IMR-90 (cell line): ENCODE results near the gene CYREN. TPM values are rescaled to one million over a fixed set of nuclear protein-coding genes. Genes with fewer than 3 reads are reported as not detected.

ENCODE experiments used
- ATAC-seq: fragments of 200-7000 bp; cut with Tn5 transposase; 2 replicates; pipeline ENCODE4 v1.9.1; 2020; ENCODE audit warnings: low read depth, mild to moderate bottlenecking, moderate library complexity
- BruUV-seq: library from RNA; stranded (reverse); fragments of 400-500 nt; replicated peaks from 2 replicates; lab custom pipeline; 2021; lab: Mats Ljungman, UMichigan
- CTCF ChIA-PET: fragments of 300-600 bp; formaldehyde crosslinking; extraction: SDS; loops from one replicate; lab custom pipeline; 2021; ENCODE audit warnings: antibody characterized with exemption; lab: Yijun Ruan, JAX
- POLR2A ChIA-PET: fragments of 300-600 bp; sonication (Branson Sonifier 250); formaldehyde crosslinking; loops from one replicate; lab custom pipeline; 2022; ENCODE audit warnings: antibody characterized with exemption; ENCODE audit not compliant: unreplicated experiment; lab: Charles Lee
- DNase-seq: peaks from one replicate; pipeline ENCODE4 v3.0.0; 2013
- H2AFZ ChIP-seq: replicated peaks from 2 replicates; pipeline ENCODE3; 2013; ENCODE audit warnings: low read length, mild to moderate bottlenecking; ENCODE audit not compliant: poor library complexity
- H2AK5ac ChIP-seq: 2 replicates; pipeline ENCODE4 v1.6.1; 2013; ENCODE audit warnings: low read depth, low read length, inconsistent platforms
- H2AK9ac ChIP-seq: replicated peaks from 2 replicates; pipeline ENCODE3; 2013; ENCODE audit warnings: mild to moderate bottlenecking, low read depth, low read length, moderate library complexity; ENCODE audit not compliant: poor library complexity
- H2BK120ac ChIP-seq: 2 replicates; pipeline ENCODE4 v1.6.1; 2013; ENCODE audit warnings: low read depth, low read length, inconsistent platforms
- H2BK15ac ChIP-seq: 3 replicates; pipeline ENCODE4 v1.6.1; 2013; ENCODE audit warnings: low read depth, low read length, inconsistent platforms
- H2BK20ac ChIP-seq: 2 replicates; pipeline ENCODE4 v1.6.1; 2013; ENCODE audit warnings: low read depth, mild to moderate bottlenecking, inconsistent platforms, low read length, moderate library complexity
- H2BK5ac ChIP-seq: 2 replicates; pipeline ENCODE4 v1.6.1; 2013; ENCODE audit warnings: mild to moderate bottlenecking, low read depth, low read length, inconsistent platforms; ENCODE audit not compliant: poor library complexity, severe bottlenecking
- H3K14ac ChIP-seq: replicated peaks from 2 replicates; pipeline ENCODE4 v1.6.1; 2013; ENCODE audit warnings: low read depth, low read length, inconsistent platforms
- H3K18ac ChIP-seq: 2 replicates; pipeline ENCODE4 v1.6.1; 2013; ENCODE audit warnings: low read depth, low read length, control low read depth
- H3K23ac ChIP-seq: 2 replicates; pipeline ENCODE4 v1.6.1; 2013; ENCODE audit warnings: low read depth, low read length, inconsistent platforms
- H3K27ac ChIP-seq: 2 replicates; pipeline ENCODE4 v1.5.1; 2013; ENCODE audit warnings: mild to moderate bottlenecking, control low read depth, low read length; ENCODE audit not compliant: insufficient read depth
- H3K27me3 ChIP-seq: 2 replicates; pipeline ENCODE4 v1.6.1; 2013; ENCODE audit warnings: low read length; ENCODE audit not compliant: control insufficient read depth, insufficient read depth
- H3K36me3 ChIP-seq: 2 replicates; pipeline ENCODE4 v1.6.1; 2013; ENCODE audit warnings: low read length, mixed read lengths; ENCODE audit not compliant: control insufficient read depth, insufficient read depth
- H3K4ac ChIP-seq: 2 replicates; pipeline ENCODE4 v1.6.1; 2013; ENCODE audit warnings: low read depth, low read length, inconsistent platforms
- H3K4me1 ChIP-seq: 2 replicates; pipeline ENCODE4 v1.6.1; 2013; ENCODE audit warnings: low read length, mixed read lengths; ENCODE audit not compliant: control insufficient read depth, insufficient read depth
- H3K4me2 ChIP-seq: 2 replicates; pipeline ENCODE4 v1.6.1; 2013; ENCODE audit warnings: low read depth, mild to moderate bottlenecking, control low read depth, low read length, moderate library complexity
- H3K4me3 ChIP-seq: 2 replicates; pipeline ENCODE4 v1.5.1; 2013; ENCODE audit warnings: low read depth, mild to moderate bottlenecking, control low read depth, low read length, moderate library complexity; ENCODE audit not compliant: insufficient read depth
- H3K56ac ChIP-seq: 2 replicates; pipeline ENCODE4 v1.6.1; 2013; ENCODE audit warnings: low read length, inconsistent platforms; ENCODE audit not compliant: insufficient read depth; ENCODE audit errors: extremely low read depth
- H3K79me1 ChIP-seq, 2 experiments: 2 replicates each; pipeline ENCODE4 v1.6.1; 2013; ENCODE audit warnings: low read length in 2 of 2, inconsistent platforms in 1 of 2, low read depth in 1 of 2
- H3K9ac ChIP-seq: 2 replicates; pipeline ENCODE4 v1.6.1; 2013; ENCODE audit warnings: low read depth, low read length, control low read depth
- H3K9me1 ChIP-seq: 2 replicates; pipeline ENCODE4 v1.6.1; 2013; ENCODE audit warnings: low read length, inconsistent platforms; ENCODE audit not compliant: insufficient read depth
- H3K9me3 ChIP-seq: 2 replicates; pipeline ENCODE4 v1.6.1; 2013; ENCODE audit warnings: low read length; ENCODE audit not compliant: control insufficient read depth, insufficient read depth
- H4K20me1 ChIP-seq: 2 replicates; pipeline ENCODE4 v1.6.1; 2013; ENCODE audit warnings: low read length, inconsistent platforms; ENCODE audit not compliant: insufficient read depth
- H4K5ac ChIP-seq: 2 replicates; pipeline ENCODE4 v1.6.1; 2013; ENCODE audit warnings: mild to moderate bottlenecking, low read depth, low read length, control low read depth
- H4K8ac ChIP-seq, 2 experiments: 2 replicates each; pipeline ENCODE4 v1.6.1; 2013; ENCODE audit warnings: low read depth in 2 of 2, low read length in 2 of 2, control low read depth in 1 of 2, inconsistent platforms in 1 of 2
- H4K91ac ChIP-seq: 2 replicates; pipeline ENCODE4 v1.6.1; 2013; ENCODE audit warnings: low read depth, low read length, inconsistent platforms; ENCODE audit not compliant: insufficient read depth
- BHLHE40 ChIP-seq: fragments of 150-350 bp; IDR thresholded peaks from 2 replicates; pipeline ENCODE4 v1.6.1; 2016; ENCODE audit warnings: mild to moderate bottlenecking, low read depth, low read length
- CEBPB ChIP-seq: IDR thresholded peaks from 2 replicates; pipeline ENCODE4 v1.6.1; 2012; ENCODE audit warnings: low read depth, low read length, improper control_type of control experiment
- CHD1 ChIP-seq: IDR thresholded peaks from 2 replicates; pipeline ENCODE4 v1.6.1; 2012; ENCODE audit warnings: low read depth, low read length, improper control_type of control experiment
- ELK1 ChIP-seq: fragments of 150-350 bp; IDR thresholded peaks from 2 replicates; pipeline ENCODE4 v1.6.1; 2016; ENCODE audit warnings: low read depth, mild to moderate bottlenecking, low read length, moderate library complexity, borderline replicate concordance
- MAFK ChIP-seq: IDR thresholded peaks from 2 replicates; pipeline ENCODE4 v1.6.1; 2012; ENCODE audit warnings: low read depth, low read length, improper control_type of control experiment
- MAZ ChIP-seq: IDR thresholded peaks from 2 replicates; pipeline ENCODE4 v1.6.1; 2012; ENCODE audit warnings: low read depth, mild to moderate bottlenecking, low read length, improper control_type of control experiment, moderate library complexity, borderline replicate concordance
- MXI1 ChIP-seq: IDR thresholded peaks from 2 replicates; pipeline ENCODE4 v1.6.1; 2012; ENCODE audit warnings: low read depth, mild to moderate bottlenecking, low read length, moderate library complexity, borderline replicate concordance
- NFE2L2 ChIP-seq: fragments of 150-350 bp; IDR thresholded peaks from 2 replicates; pipeline ENCODE4 v1.6.1; 2016; ENCODE audit warnings: low read depth, mild to moderate bottlenecking, low read length
- RAD21 ChIP-seq: IDR thresholded peaks from 2 replicates; pipeline ENCODE4 v1.6.1; 2012; ENCODE audit warnings: low read length, improper control_type of control experiment
- RFX5 ChIP-seq: IDR thresholded peaks from 2 replicates; pipeline ENCODE4 v1.8.0; 2012; ENCODE audit warnings: low read depth, mild to moderate bottlenecking, low read length, moderate library complexity
- SMC3 ChIP-seq: fragments of 150-350 bp; IDR thresholded peaks from 2 replicates; pipeline ENCODE4 v1.6.1; 2016; ENCODE audit warnings: low read depth, mild to moderate bottlenecking, antibody characterized with exemption, low read length, moderate library complexity
- USF2 ChIP-seq: fragments of 150-350 bp; IDR thresholded peaks from 2 replicates; pipeline ENCODE4 v1.6.1; 2017; ENCODE audit warnings: mild to moderate bottlenecking, antibody characterized with exemption, low read length, low read depth
- WGBS, 2 experiments: methylation state at CpG; one replicate each; pipeline versions ENCODE4 v1.1.5 to v1.1.7; 2013; ENCODE audit warnings: missing lambda C conversion rate in 2 of 2; ENCODE audit not compliant: insufficient read length in 1 of 2; ENCODE audit errors: extremely low coverage in 2 of 2; 5-methylcytosine and 5-hydroxymethylcytosine counted together
- dilution Hi-C: fragments of 300-500 bp; cut with HindIII; formaldehyde crosslinking; loops from one replicate; pipeline ENCODE4 v1.14.3; 2018; ENCODE audit warnings: low sequenced_read_pairs; ENCODE audit not compliant: unreplicated experiment
- in situ Hi-C: fragments of 300-500 bp; cut with MboI; formaldehyde crosslinking; loops from 3 replicates; pipeline ENCODE4 v1.14.3; 2019; ENCODE audit warnings: low sequenced_read_pairs, inconsistent platforms, mixed read lengths
- intact Hi-C: fragments of 100-400 bp; cut with micrococcal nuclease; formaldehyde crosslinking; loops from 2 replicates; pipeline ENCODE4 v1.10.0; 2022
- polyA plus RNA-seq, 3 experiments: library from polyadenylated mRNA; depleted of rRNA; stranded (reverse); fragments of >200 nt; gene quantifications; 2 replicates each; pipeline ENCODE4 v1.2.3, GENCODE V29; 2012; ENCODE audit warnings: low replicate concordance in 1 of 3
- total RNA-seq: library from RNA; depleted of rRNA; stranded (reverse); fragments of >200 nt; gene quantifications from 2 replicates; pipeline ENCODE4 v1.2.3, GENCODE V29; 2012

The CYREN gene
- total and polyA plus RNA-seq, 2 of the 4 experiments (the other 2 are of a cell fraction) = 26.5 to 29.2 TPM

- H2AK9ac ChIP-seq = no peak overlapping the region
- ChIA-PET POLR2A (no interaction called here), CTCF (no interaction called here)
- H3K14ac ChIP-seq = no peak overlapping the region
- no peak overlapping the region for H3K27ac ChIP-seq
- no peak overlapping the region for H2AK5ac ChIP-seq
- WGBS, 2 experiments = 83% methylated on average over 2 of the region's 4 CpGs; no CpG with 5 or more reads in 1 of the 2 experiments
- intact Hi-C loops (no loop called here), dilution Hi-C loops (no loop called here), in situ Hi-C loops (loop anchor here (10.0 kb wide), 2 partner anchors 181 to 481 kb away; partner anchors contain the start of gene AGBL3)
- no peak overlapping the region for H2AFZ ChIP-seq
- H3K27me3 ChIP-seq = no peaks in the 10 kb centered on the region
- no peak overlapping the region for H3K56ac ChIP-seq
- H3K4me3 ChIP-seq = no peak overlapping the region
- H4K91ac ChIP-seq = no peak overlapping the region
- H4K20me1 ChIP-seq = 0 out of 2 replicates have a peak, but pooled peaks cover 4% of the 10 kb centered on the region
- peaks cover 30 to 60% of the 10 kb centered on the region in 2 experiments for H3K79me1 ChIP-seq
- no peak overlapping the region for H3K18ac ChIP-seq
- H3K36me3 ChIP-seq = peaks cover 42% of the 10 kb centered on the region
- TF ChIP-seq CHD1 (no peak), RAD21 (no peak), ELK1 (no peak), MXI1 (no peak), BHLHE40 (no peak), MAZ (no peak), NFE2L2 (no peak), MAFK (no peak), RFX5 (no peak), SMC3 (no peak), CEBPB (no peak), USF2 (no peak)
- no peak overlapping the region for H2BK5ac ChIP-seq
- no peak overlapping the region for H2BK120ac ChIP-seq
- ATAC-seq (no peak), DNase-seq (no peak)
- H2BK15ac ChIP-seq = no peak overlapping the region
- H3K23ac ChIP-seq = no peak overlapping the region
- peaks cover 15% of the 10 kb centered on the region for H3K4me1 ChIP-seq
- no peak overlapping the region for H4K5ac ChIP-seq
- no peak overlapping the region for H2BK20ac ChIP-seq
- no TSS peak for BruUV-seq
- H3K9ac ChIP-seq = no peak overlapping the region
- no peak overlapping the region for H3K4me2 ChIP-seq
- no peaks in the 10 kb centered on the region for H3K9me3 ChIP-seq
- no peak overlapping the region for H3K4ac ChIP-seq
- peaks cover 22% of the 10 kb centered on the region for H3K9me1 ChIP-seq
- no peak overlapping the region for H4K8ac ChIP-seq
Measured at GRCh38 chr7:135165862-135166261, 4.6 kb downstream of the CYREN start.
